SK-N-MC (cell line): ENCODE results near the gene KIF26A.

Experiments
- DNase-seq: peaks from one replicate; pipeline ENCODE4 v3.0.0-alpha.2; 2011; ENCODE audit warnings: low read depth, low spot score
- H3K27ac ChIP-seq: fragments of 200-600 bp; sonication (generic); 2 replicates; pipeline ENCODE4 v1.5.1; 2016; ENCODE audit warnings: mixed run types
- H3K36me3 ChIP-seq: fragments of 200-600 bp; sonication (generic); 2 replicates; pipeline ENCODE4 v1.6.1; 2017; ENCODE audit warnings: antibody characterized with exemption, low read length, mixed read lengths; ENCODE audit not compliant: insufficient read depth
- H3K4me3 ChIP-seq: fragments of 200-600 bp; sonication (generic); 2 replicates; pipeline ENCODE4 v1.5.1; 2016
- H3K9ac ChIP-seq: fragments of 200-600 bp; sonication (generic); 2 replicates; pipeline ENCODE4 v1.8.0; 2017; ENCODE audit warnings: mixed run types, mixed read lengths; ENCODE audit not compliant: insufficient read length
- H3K9me3 ChIP-seq: fragments of 200-600 bp; sonication (generic); 2 replicates; pipeline ENCODE4 v1.6.1; 2017; ENCODE audit warnings: low read depth, mild to moderate bottlenecking, antibody characterized with exemption, low read length, moderate library complexity, mixed read lengths
- EZH2 ChIP-seq: fragments of 200-600 bp; sonication (generic); IDR thresholded peaks from one replicate; pipeline ENCODE4 v1.6.1; 2017; ENCODE audit warnings: antibody characterized with exemption
- FOXP2 ChIP-seq: optimal IDR thresholded peaks from 2 replicates; pipeline ENCODE3; 2011; ENCODE audit warnings: mild to moderate bottlenecking, moderate library complexity; ENCODE audit not compliant: insufficient read depth; ENCODE audit errors: extremely low read length, control extremely low read depth
- POLR2AphosphoS5 ChIP-seq: IDR thresholded peaks from 2 replicates; pipeline ENCODE4 v1.6.1; 2012; ENCODE audit warnings: mild to moderate bottlenecking, low read depth, low read length, borderline replicate concordance

The KIF26A gene

GRCh38 chr14:104110491-104111209, 27.7 kb upstream of the KIF26A start:
- no peaks in the 10 kb centered on the region for H3K36me3 ChIP-seq
- H3K9ac ChIP-seq: no peak overlapping the region
- no peak for TF ChIP-seq EZH2
- no peak for TF ChIP-seq POLR2AphosphoS5
- TF ChIP-seq FOXP2: no peak
- DNase-seq: no peak
- H3K4me3 ChIP-seq: no peak overlapping the region
- H3K9me3 ChIP-seq: no peaks in the 10 kb centered on the region
- H3K27ac ChIP-seq: no peak overlapping the region

GRCh38 chr14:104111301-104112112, 26.9 kb upstream of the KIF26A start:
- H3K4me3 ChIP-seq: no peak overlapping the region
- no peak overlapping the region for H3K9ac ChIP-seq
- no peaks in the 10 kb centered on the region for H3K36me3 ChIP-seq
- no peak for DNase-seq
- H3K9me3 ChIP-seq: no peaks in the 10 kb centered on the region
- TF ChIP-seq FOXP2 (no peak), EZH2 (no peak), POLR2AphosphoS5 (no peak)
- no peak overlapping the region for H3K27ac ChIP-seq

- Histone ChIP-seq H3K36me3 (no peaks in the 10 kb centered on the region), H3K27ac (no peak overlapping the region), H3K4me3 (no peak overlapping the region), H3K9me3 (no peaks in the 10 kb centered on the region), H3K9ac (no peak overlapping the region)
- DNase-seq: no peak
- TF ChIP-seq POLR2AphosphoS5 (no peak), FOXP2 (no peak), EZH2 (no peak)
These were observed 26.3 kb upstream of the KIF26A start for GRCh38 chr14:104112113-104112505.

- no peak for TF ChIP-seq POLR2AphosphoS5
- TF ChIP-seq FOXP2: no peak
- TF ChIP-seq EZH2: no peak
- Histone ChIP-seq H3K27ac (no peak overlapping the region), H3K9ac (no peak overlapping the region), H3K9me3 (no peaks in the 10 kb centered on the region), H3K4me3 (no peak overlapping the region), H3K36me3 (no peaks in the 10 kb centered on the region)
- DNase-seq: no peak
These were observed 25.5 kb upstream of the KIF26A start for GRCh38 chr14:104112609-104113571.

GRCh38 chr14:104113631-104114420, 24.6 kb upstream of the KIF26A start:
- no peak overlapping the region for H3K27ac ChIP-seq
- H3K4me3 ChIP-seq: no peak overlapping the region
- H3K9ac ChIP-seq: no peak overlapping the region
- no peak for DNase-seq
- no peaks in the 10 kb centered on the region for H3K36me3 ChIP-seq
- TF ChIP-seq FOXP2: no peak
- no peaks in the 10 kb centered on the region for H3K9me3 ChIP-seq

- H3K27ac ChIP-seq: no peak overlapping the region
- no peak for DNase-seq
- no peak overlapping the region for H3K4me3 ChIP-seq
- TF ChIP-seq FOXP2 (no peak), POLR2AphosphoS5 (no peak), EZH2 (no peak)
- H3K9ac ChIP-seq: no peak overlapping the region
- H3K9me3 ChIP-seq: no peaks in the 10 kb centered on the region
- H3K36me3 ChIP-seq: no peaks in the 10 kb centered on the region
These were observed 23.8 kb upstream of the KIF26A start for GRCh38 chr14:104114421-104115130.

- no peaks in the 10 kb centered on the region for H3K36me3 ChIP-seq
- H3K9me3 ChIP-seq: no peaks in the 10 kb centered on the region
- TF ChIP-seq EZH2 (no peak), POLR2AphosphoS5 (no peak), FOXP2 (no peak)
- H3K27ac ChIP-seq: no peak overlapping the region
- DNase-seq: no peak
- no peak overlapping the region for H3K4me3 ChIP-seq
- H3K9ac ChIP-seq: no peak overlapping the region
These were observed 23.2 kb upstream of the KIF26A start for GRCh38 chr14:104115131-104115600.
